Adrenal gland (tissue), 5 donors: ENCODE results near the gene ADAM33.

Source experiments
- POLR2A ChIP-seq, 2 donors: fragments of 450-650 bp; IDR thresholded peaks; one replicate each; pipeline ENCODE4 v1.6.1; 2017; ENCODE audit warnings: antibody characterized with exemption in 2 of 2, mild to moderate bottlenecking in 2 of 2, moderate library complexity in 1 of 2
- TF ChIP-seq, protein P1 (sequence below), 6 experiments: fragments of 450-650 bp in 4 of 6; fragments of 200-600 bp in 2 of 6; sonication (generic) in 1 of 6; IDR thresholded peaks; 1 replicate in 5 of 6; 2 replicates in 1 of 6; pipeline versions ENCODE4 v1.5.1 to v1.8.0; 2016 to 2021; ENCODE audit warnings: antibody characterized with exemption in 6 of 6, mild to moderate bottlenecking in 2 of 6, moderate library complexity in 1 of 6
- donor health status: DM: no; HTN: no; CAD: no.

- TF ChIP-seq, protein P1, sequence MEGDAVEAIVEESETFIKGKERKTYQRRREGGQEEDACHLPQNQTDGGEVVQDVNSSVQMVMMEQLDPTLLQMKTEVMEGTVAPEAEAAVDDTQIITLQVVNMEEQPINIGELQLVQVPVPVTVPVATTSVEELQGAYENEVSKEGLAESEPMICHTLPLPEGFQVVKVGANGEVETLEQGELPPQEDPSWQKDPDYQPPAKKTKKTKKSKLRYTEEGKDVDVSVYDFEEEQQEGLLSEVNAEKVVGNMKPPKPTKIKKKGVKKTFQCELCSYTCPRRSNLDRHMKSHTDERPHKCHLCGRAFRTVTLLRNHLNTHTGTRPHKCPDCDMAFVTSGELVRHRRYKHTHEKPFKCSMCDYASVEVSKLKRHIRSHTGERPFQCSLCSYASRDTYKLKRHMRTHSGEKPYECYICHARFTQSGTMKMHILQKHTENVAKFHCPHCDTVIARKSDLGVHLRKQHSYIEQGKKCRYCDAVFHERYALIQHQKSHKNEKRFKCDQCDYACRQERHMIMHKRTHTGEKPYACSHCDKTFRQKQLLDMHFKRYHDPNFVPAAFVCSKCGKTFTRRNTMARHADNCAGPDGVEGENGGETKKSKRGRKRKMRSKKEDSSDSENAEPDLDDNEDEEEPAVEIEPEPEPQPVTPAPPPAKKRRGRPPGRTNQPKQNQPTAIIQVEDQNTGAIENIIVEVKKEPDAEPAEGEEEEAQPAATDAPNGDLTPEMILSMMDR (IDR thresholded peaks at IDR 0.05): no peak
- no peak for TF ChIP-seq POLR2A (IDR thresholded peaks at IDR 0.05)
Measured at GRCh38 chr20:3678856-3679720, 2.7 kb downstream of the ADAM33 start.
